ENCODE results near the gene CDH8. TPM values are rescaled to one million over a fixed set of nuclear protein-coding genes. Genes with fewer than 3 reads are reported as not detected.

Gene CDH8
- total and polyA plus RNA-seq, 4 donors: 28.5 to 70.7 (median 47.7) TPM

DNA sequence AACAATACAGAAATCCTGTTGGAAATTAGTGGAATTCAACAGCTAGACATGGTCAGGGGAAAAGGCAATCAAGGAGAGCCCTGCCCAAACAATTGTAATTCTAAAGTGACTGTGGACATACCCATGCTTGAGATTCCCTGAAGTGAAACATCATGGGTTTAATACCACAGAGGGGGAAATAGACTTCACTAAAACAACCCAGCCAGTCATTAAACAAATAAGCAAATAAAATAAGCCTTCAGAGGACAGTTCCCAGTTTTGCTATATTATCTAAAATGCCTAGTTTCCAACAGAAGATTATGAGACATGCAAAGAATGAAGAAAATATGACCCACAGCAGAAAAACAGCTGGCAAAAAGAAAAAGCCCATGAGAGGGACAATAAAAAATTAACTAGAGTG is 376.3 kb downstream of the CDH8 start:
- Histone ChIP-seq H3K9me3 (ENCODE audit: control insufficient read depth, insufficient read depth, low read length) (no peaks in the 10 kb centered on the region), H3K4me3 (ENCODE audit: low read depth, low read length) (no peak overlapping the region), H3K27me3 (ENCODE audit: control insufficient read depth, insufficient read depth, low read length) (no peaks in the 10 kb centered on the region), H3K27ac (ENCODE audit: low read depth, low read length) (no peak overlapping the region), H3K4me1 (ENCODE audit: control insufficient read depth, insufficient read depth, low read length) (no peaks in the 10 kb centered on the region), H3K36me3 (ENCODE audit: control insufficient read depth, insufficient read depth, low read length) (no peaks in the 10 kb centered on the region)
- DNase-seq (ENCODE audit: low read depth in 4 of 6, low spot score in 6 of 6): no peak

DNA sequence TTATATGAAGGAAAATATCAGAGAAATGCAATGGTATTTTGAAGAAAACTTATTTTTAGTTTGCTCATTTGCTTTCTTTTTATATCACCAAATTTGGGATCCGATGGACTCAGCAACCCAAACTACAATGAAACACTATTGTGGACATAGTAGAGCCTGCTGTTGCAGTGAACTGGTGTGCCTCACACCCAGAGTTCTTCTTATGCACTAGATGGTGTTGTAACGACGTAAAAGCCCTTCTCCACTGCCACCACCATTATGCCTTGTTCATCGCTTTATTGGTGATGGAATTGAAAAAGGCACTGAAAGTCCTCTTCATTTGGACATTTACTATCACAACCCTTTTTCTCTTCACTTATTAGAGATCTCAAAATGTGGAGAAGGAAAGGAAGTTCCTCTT is 381.3 kb downstream of the CDH8 start:
- Histone ChIP-seq H3K27me3 (ENCODE audit: control insufficient read depth, insufficient read depth, low read length) (no peaks in the 10 kb centered on the region), H3K9me3 (ENCODE audit: control insufficient read depth, insufficient read depth, low read length) (no peaks in the 10 kb centered on the region), H3K4me3 (ENCODE audit: low read depth, low read length) (no peak overlapping the region), H3K4me1 (ENCODE audit: control insufficient read depth, insufficient read depth, low read length) (no peaks in the 10 kb centered on the region), H3K27ac (ENCODE audit: low read depth, low read length) (no peak overlapping the region), H3K36me3 (ENCODE audit: control insufficient read depth, insufficient read depth, low read length) (no peaks in the 10 kb centered on the region)
- no peak for DNase-seq (ENCODE audit: low read depth in 4 of 6, low spot score in 6 of 6)
- no CpG with 5 or more reads among the region's 4 CpGs for WGBS (ENCODE audit: insufficient coverage)

DNA sequence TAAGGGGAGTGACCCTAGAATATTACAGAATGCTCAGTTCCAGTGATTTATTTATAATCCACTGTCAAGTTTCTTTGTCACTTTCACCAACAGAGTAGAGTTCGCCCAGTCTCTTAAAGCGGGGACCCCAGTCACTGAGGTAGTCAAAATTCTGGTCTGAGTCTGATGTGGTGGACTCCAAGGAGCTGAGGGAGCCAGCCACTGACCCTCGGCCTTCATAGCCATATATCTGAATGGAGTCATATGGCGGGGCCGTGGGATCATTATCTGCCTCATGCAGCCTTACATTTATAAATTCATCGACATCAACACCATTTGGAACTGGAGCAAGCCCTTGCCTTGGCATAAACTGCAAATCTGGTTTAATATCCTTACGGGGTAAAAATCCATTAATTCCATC is 382.7 kb downstream of the CDH8 start:
- no peaks in the 10 kb centered on the region for H3K4me1 ChIP-seq (ENCODE audit: control insufficient read depth, insufficient read depth, low read length)
- no peak overlapping the region for H3K27ac ChIP-seq (ENCODE audit: low read depth, low read length)
- no peaks in the 10 kb centered on the region for H3K9me3 ChIP-seq (ENCODE audit: control insufficient read depth, insufficient read depth, low read length)
- no peak overlapping the region for H3K4me3 ChIP-seq (ENCODE audit: low read depth, low read length)
- H3K36me3 ChIP-seq (ENCODE audit: control insufficient read depth, insufficient read depth, low read length): no peaks in the 10 kb centered on the region
- DNase-seq (ENCODE audit: low read depth in 4 of 6, low spot score in 6 of 6): no peak
- 92% methylated on average over 6 of the region's 7 CpGs for WGBS (ENCODE audit: insufficient coverage)
- H3K27me3 ChIP-seq (ENCODE audit: control insufficient read depth, insufficient read depth, low read length): no peaks in the 10 kb centered on the region

DNA sequence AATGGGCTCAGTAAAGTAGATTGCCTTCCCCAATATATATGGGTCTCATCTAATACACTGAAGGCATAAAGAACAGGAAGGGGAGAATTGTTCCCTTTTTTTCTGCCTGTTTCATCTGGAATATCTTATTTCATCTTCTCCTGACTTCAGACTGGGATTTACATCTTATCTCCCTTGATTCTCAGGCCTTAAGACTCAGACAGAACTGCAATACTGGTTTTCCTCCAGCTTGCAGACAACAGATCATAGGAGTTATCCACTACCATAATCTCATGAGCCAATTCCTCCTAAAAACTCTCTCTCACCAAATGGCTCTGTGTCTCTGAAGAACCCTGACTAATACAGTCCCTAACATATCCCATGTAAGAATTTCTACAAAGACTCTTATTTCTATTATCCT is 390.7 kb downstream of the CDH8 start:
- Histone ChIP-seq H3K27me3 (ENCODE audit: control insufficient read depth, insufficient read depth, low read length) (no peaks in the 10 kb centered on the region), H3K27ac (ENCODE audit: low read depth, low read length) (no peak overlapping the region), H3K9me3 (ENCODE audit: control insufficient read depth, insufficient read depth, low read length) (no peaks in the 10 kb centered on the region), H3K4me1 (ENCODE audit: control insufficient read depth, insufficient read depth, low read length) (no peaks in the 10 kb centered on the region), H3K36me3 (ENCODE audit: control insufficient read depth, insufficient read depth, low read length) (no peaks in the 10 kb centered on the region), H3K4me3 (ENCODE audit: low read depth, low read length) (no peak overlapping the region)
- no peak for DNase-seq (ENCODE audit: low read depth in 4 of 6, low spot score in 6 of 6)

DNA sequence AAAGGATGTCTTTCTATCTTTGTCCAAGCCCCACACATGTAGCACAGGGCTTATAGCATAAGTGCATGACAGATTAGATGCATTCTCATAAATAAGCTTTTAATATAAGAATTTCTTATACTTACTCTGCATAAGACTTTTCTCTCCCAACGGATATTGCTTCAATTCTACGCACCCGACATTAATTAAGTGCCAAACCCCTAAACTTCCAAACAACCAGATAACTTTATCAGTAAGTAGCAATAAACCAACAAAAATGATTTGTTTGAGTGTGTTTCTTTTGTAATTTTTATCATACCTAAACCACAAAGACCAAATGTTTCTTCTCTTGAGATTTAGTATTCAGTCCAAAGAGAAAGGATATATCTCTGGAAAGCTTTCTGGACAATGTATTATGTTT is 391.5 kb downstream of the CDH8 start:
- no peak overlapping the region for H3K27ac ChIP-seq (ENCODE audit: low read depth, low read length)
- no peak overlapping the region for H3K4me3 ChIP-seq (ENCODE audit: low read depth, low read length)
- DNase-seq (ENCODE audit: low read depth in 4 of 6, low spot score in 6 of 6): no peak
- no CpG with 5 or more reads among the region's 3 CpGs for WGBS (ENCODE audit: insufficient coverage)
- H3K27me3 ChIP-seq (ENCODE audit: control insufficient read depth, insufficient read depth, low read length): no peaks in the 10 kb centered on the region
- no peaks in the 10 kb centered on the region for H3K9me3 ChIP-seq (ENCODE audit: control insufficient read depth, insufficient read depth, low read length)
- H3K36me3 ChIP-seq (ENCODE audit: control insufficient read depth, insufficient read depth, low read length): no peaks in the 10 kb centered on the region
- no peaks in the 10 kb centered on the region for H3K4me1 ChIP-seq (ENCODE audit: control insufficient read depth, insufficient read depth, low read length)

DNA sequence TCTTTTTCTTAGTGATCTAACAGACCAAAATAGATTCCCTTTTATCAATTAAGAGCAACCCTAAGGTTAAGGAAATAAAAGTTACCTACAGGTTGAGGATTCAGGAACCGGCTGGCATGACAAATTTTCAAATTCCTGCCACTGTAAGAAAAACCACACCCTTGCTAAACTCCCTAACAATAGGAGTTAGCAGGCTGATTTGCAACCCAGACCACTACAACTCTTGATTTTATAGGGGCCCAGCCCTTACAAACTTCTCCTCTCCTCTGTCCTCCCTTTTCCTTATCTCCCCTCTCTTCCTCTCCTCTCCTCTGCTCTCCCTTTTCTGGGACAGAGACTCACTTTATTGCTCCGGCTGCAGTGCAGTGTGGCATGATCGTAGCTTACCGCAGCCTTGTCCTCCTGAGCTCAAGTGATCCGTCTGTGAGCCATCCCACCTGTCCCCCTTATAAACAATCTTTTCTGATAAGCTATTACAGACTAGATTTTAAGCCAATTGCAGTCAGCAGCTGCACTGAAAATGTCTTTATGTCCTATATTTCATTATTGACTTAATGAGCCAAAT is 418.9 kb downstream of the CDH8 start:
- WGBS (ENCODE audit: insufficient coverage): 68% methylated on average over 5 of the region's 5 CpGs
- no peaks in the 10 kb centered on the region for H3K9me3 ChIP-seq (ENCODE audit: control insufficient read depth, insufficient read depth, low read length)
- no peak overlapping the region for H3K4me3 ChIP-seq (ENCODE audit: low read depth, low read length)
- no peaks in the 10 kb centered on the region for H3K36me3 ChIP-seq (ENCODE audit: control insufficient read depth, insufficient read depth, low read length)
- no peaks in the 10 kb centered on the region for H3K27me3 ChIP-seq (ENCODE audit: control insufficient read depth, insufficient read depth, low read length)
- no peak overlapping the region for H3K27ac ChIP-seq (ENCODE audit: low read depth, low read length)
- no peak for DNase-seq (ENCODE audit: low read depth in 4 of 6, low spot score in 6 of 6)
- H3K4me1 ChIP-seq (ENCODE audit: control insufficient read depth, insufficient read depth, low read length): no peaks in the 10 kb centered on the region

DNA sequence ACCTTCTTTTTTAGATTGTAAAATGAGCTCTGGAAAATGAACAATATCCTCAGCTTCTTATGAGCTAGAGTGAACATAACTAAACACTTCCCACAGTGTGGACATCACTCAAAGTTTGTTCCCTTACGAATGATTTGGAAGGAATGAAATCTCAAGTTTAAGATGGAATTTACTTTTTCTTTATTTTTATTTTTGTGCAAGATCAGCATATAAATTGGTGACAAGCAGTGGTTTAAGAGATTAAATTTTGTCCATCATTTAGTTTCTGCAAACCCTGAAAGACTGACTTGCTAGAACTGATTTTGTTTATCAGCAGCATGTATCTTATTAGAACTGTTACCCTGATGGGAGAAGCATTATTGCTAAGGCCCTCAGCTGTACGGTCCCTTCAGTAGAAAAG is 420.1 kb downstream of the CDH8 start:
- no peak overlapping the region for H3K4me3 ChIP-seq (ENCODE audit: low read depth, low read length)
- H3K4me1 ChIP-seq (ENCODE audit: control insufficient read depth, insufficient read depth, low read length): no peaks in the 10 kb centered on the region
- H3K36me3 ChIP-seq (ENCODE audit: control insufficient read depth, insufficient read depth, low read length): no peaks in the 10 kb centered on the region
- H3K9me3 ChIP-seq (ENCODE audit: control insufficient read depth, insufficient read depth, low read length): no peaks in the 10 kb centered on the region
- no peak overlapping the region for H3K27ac ChIP-seq (ENCODE audit: low read depth, low read length)
- no peaks in the 10 kb centered on the region for H3K27me3 ChIP-seq (ENCODE audit: control insufficient read depth, insufficient read depth, low read length)
- no peak for DNase-seq (ENCODE audit: low read depth in 4 of 6, low spot score in 6 of 6)
- 80% methylated on average over 1 of the region's 2 CpGs for WGBS (ENCODE audit: insufficient coverage)

DNA sequence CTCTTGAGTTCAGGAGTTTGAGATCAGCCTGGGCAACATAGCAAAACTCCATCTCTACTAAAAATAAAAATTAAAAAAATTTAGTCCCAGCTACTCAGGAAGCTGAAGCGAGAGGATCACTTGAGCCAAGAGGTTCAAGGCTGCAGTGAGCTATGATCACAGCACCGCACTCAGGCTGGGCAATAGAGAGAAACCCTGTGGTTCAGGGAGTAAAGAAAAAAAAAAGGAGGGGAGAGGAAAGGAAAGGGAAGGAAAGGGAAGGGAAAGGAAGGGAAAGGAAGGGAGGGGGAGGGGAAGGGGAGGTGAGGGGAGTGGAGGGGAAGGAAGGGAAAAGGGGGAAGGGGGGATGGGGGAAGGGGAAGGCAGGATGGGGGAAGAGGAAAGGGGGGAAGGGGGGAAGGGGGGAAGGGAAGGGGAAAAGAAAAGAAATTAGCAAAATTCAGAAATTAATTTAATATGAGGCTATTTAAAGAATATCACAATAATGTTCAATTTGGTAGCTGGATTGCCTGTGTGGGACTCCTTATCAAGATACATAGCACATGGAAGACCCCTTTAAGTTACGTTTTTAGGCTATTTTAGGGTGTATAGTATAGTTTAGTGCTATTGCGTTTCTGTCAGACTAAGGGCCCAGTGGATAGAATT is 424.3 kb downstream of the CDH8 start:
- H3K27ac ChIP-seq (ENCODE audit: low read depth, low read length): no peak overlapping the region
- no peaks in the 10 kb centered on the region for H3K9me3 ChIP-seq (ENCODE audit: control insufficient read depth, insufficient read depth, low read length)
- 92% methylated on average over 2 of the region's 4 CpGs for WGBS (ENCODE audit: insufficient coverage)
- H3K27me3 ChIP-seq (ENCODE audit: control insufficient read depth, insufficient read depth, low read length): no peaks in the 10 kb centered on the region
- DNase-seq (ENCODE audit: low read depth in 4 of 6, low spot score in 6 of 6): no peak
- H3K4me1 ChIP-seq (ENCODE audit: control insufficient read depth, insufficient read depth, low read length): no peaks in the 10 kb centered on the region
- no peak overlapping the region for H3K4me3 ChIP-seq (ENCODE audit: low read depth, low read length)
- H3K36me3 ChIP-seq (ENCODE audit: control insufficient read depth, insufficient read depth, low read length): no peaks in the 10 kb centered on the region

DNA sequence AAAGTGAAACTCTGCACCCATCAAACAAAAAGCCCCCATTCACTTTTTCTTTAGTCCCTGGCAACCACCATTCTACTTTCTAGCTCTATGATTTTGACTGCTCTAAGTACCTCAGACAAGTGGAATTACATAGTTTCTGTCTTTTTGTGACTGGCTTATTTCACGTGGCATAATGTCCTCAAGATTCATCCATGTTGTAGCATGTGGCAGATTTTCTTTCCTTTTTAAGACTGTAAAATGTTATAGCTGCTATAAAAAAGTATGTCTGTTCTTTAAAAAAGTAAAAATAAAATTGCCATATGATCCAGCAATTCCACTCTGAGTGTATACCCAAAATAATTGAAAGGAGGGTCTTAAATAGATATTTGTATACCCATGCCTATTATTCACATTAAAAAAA is 429.7 kb downstream of the CDH8 start:
- DNase-seq (ENCODE audit: low read depth in 4 of 6, low spot score in 6 of 6): peak in 1 of 6 donors; percentile 41
- Histone ChIP-seq H3K4me3 (ENCODE audit: low read depth, low read length) (no peak overlapping the region), H3K9me3 (ENCODE audit: control insufficient read depth, insufficient read depth, low read length) (no peaks in the 10 kb centered on the region), H3K27ac (ENCODE audit: low read depth, low read length) (no peak overlapping the region), H3K36me3 (ENCODE audit: control insufficient read depth, insufficient read depth, low read length) (no peaks in the 10 kb centered on the region), H3K4me1 (ENCODE audit: control insufficient read depth, insufficient read depth, low read length) (no peaks in the 10 kb centered on the region), H3K27me3 (ENCODE audit: control insufficient read depth, insufficient read depth, low read length) (no peaks in the 10 kb centered on the region)
- WGBS (ENCODE audit: insufficient coverage): 40% methylated on average over 1 of the region's 1 CpG

Data from spinal cord (tissue), 10 donors.